GM12891 (cell line): ENCODE measurements around the gene FBXO34.

Experiments used
- POLR2A ChIP-seq: IDR thresholded peaks from 2 replicates; pipeline ENCODE4 v1.6.1; 2011; ENCODE audit warnings: low read depth, low read length, control low read depth
- TAF1 ChIP-seq: IDR thresholded peaks from 2 replicates; pipeline ENCODE4 v1.6.1; 2011; ENCODE audit warnings: low read depth, low read length, control low read depth

- TF ChIP-seq TAF1: no peak
- TF ChIP-seq POLR2A: no peak
Measured at GRCh38 chr14:55340482-55340881, 69.3 kb downstream of the FBXO34 start.
